ENCODE measurements around the gene ISL2.
"Not testable (repeated sequence)": the region's sequence is repeated elsewhere in the genome, so short reads cannot be mapped to it uniquely, and the experiment has no call there.

Gene ISL2
- total RNA-seq = 0 to 0.23 (median 0) reads per million in 4 donors

DNA sequence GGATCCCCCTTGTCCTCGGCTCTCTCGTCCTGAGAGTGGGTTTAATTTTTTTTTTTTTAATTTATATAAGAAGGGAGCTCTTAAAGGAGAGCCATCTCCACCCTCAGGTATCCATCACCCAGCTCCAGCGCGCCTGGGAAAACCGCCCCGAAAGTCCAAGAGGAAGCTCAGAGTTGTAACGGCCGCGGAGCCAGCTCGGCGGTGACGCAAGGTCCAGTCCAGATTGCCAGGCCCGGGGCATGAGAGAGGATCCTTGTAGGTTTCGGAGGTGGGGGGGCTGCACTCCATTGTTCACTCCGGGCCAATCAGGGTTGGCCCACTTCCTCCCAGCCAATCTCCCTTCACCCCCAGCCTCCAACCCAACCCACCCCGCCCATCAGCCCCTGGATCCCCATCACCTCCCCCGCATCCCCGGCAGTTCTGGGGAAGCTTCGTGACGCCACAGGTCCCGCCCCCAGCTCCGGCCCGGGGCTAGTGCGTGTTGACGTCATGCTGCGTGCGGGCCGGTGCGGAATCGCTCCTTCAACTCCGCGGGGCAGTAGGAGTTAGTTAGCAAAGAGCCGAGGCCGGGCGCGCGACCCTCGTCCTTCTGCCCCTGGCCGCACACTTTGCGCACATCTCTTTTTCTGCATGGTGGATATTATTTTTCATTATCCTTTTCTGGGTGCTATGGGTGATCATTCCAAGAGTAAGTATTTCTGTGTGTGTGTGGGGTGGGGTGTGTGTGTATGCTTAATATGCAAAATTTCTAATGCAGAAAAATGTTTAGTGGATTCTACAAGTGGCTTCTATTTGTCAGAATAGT, at the start of gene ISL2:
TSS of gene ISL2 (plus strand) at position 520 of the 805 bp plus-strand sequence. CDS start at position 631, 111 bp downstream.
- DNase-seq = peak in 1 of 5 donors; percentile 97

DNA sequence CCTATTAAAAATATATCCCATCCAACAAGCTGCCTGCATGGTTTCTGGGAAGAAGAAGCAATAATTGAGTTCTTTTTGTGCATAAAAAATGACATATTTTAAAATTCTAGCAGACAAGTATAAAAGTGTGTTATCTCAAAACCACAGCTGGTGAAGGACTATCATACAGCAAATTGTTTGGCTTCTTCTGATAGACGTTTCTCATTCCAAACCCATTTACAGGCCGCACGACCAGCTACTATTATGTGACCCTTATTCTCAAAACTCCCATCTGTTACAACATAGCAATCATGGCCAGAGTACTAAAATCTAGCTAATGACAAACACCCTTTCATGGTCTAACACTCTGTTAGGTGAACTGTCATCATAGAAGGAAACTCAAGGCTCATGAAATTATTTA, 47.0 kb upstream of the ISL2 start:
- DNase-seq = no peak

DNA sequence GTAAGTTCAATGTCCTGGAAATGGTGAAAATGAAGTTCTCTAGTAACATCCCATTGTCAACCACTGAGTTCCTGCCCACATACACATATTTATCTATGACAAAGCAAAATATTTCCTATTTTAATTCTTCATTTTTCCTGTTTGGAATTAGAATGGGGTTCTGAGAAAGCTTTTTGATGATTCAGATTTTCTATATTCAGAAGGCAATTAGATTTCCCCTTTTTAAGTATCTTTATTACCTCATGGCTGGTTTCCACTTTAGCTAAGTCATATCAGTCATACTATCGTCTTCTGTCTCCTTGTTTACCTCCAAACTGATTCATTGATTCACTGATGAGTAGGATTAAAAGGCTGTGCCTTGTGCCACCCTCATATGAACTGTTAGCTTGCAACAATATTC, 43.2 kb upstream of the ISL2 start:
- no peak for DNase-seq

DNA sequence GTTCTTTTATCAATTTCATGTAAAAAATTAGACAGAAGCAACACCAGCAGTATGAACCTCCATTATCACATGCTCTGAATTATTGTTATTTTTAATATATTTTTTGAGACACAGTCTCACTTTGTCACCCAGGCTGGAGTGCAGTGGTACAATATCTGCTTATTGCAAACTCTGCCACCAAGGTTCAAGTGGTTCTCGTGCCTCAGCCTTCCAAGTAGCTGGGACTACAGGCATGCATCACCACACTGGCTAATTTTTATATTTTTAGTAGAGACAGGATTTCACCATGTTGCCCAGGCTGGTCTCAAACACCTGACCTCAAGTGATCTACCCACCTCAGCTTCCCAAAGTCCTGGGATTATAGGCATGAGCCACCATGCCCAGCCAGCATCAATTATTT, 42.1 kb upstream of the ISL2 start:
- DNase-seq = not testable (repeated sequence)

DNA sequence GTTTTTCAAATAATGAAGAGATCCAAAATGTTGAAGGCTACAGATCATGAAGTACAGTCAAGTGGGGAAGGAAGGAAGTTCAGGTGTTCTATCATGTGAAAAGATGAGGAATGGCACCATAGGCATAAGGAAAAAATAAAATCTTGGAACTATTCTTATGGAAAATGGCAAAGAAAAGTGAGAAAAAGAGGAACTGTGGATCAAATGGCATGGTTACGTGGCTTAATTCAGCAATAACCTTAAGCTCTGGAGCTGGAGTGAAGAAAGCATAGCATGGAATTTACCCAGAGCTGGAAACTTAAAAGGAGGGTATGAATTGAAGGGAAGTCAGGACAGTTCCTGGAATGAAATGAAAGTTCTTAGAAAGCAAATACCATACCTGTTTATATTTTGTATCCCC, 39.7 kb upstream of the ISL2 start:
- DNase-seq = no peak

DNA sequence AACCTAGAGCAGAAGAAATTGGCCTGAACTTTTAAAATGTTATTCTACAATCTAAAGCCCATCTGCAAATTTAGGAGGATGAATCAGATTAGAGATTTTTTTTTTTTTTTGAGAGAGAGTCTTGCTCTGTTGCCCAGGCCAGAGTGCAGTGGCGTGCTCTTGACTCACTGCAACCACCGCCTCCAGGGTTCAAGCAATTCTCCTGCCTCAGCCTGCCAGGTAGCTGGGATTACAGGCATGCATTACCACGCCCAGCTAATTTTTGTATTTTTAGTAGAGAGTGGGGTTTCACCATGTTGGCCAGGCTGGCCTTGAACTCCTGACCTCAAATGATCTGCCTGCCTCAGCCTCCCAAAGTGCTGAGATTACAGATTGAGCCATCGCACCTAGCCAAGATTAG, 38.6 kb upstream of the ISL2 start:
- not testable (repeated sequence) for DNase-seq

DNA sequence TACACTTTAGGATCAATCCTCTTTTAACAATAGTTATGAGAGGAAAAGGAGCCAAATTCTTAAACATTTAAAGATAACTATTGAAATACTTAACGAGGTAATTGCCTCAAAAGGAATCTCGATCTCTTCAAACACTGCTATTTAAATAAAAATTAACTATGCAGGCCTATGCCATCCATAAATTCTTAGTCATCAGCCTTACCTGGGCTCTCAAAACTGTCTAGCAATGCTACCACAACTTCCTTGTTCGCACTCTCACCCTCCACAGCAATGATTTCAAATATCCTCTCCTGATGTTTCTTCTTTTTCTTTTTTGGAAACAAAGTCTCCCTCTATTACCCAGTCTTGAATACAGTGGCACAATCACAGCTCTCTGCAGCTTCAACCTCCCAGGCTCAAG, 37.6 kb upstream of the ISL2 start:
- DNase-seq = no peak

DNA sequence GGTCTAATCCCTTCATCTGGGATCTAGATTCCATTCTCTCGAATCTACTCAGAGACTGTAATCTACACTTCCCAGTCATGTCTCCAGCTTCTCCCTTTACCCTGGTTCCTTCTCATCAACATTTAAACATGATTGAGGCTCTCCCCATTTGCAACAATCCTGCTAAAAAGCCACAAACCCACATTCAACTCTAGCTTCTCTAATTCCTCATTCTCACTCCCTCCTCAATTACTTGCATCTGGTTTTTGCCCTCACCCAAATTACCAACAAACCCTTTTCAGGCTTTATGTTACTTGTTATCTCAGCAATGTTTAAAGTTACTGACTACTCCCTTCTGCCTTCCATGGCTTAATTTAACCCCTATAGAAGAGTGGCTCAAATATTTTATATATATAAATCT, 36.8 kb upstream of the ISL2 start:
- no peak for DNase-seq

DNA sequence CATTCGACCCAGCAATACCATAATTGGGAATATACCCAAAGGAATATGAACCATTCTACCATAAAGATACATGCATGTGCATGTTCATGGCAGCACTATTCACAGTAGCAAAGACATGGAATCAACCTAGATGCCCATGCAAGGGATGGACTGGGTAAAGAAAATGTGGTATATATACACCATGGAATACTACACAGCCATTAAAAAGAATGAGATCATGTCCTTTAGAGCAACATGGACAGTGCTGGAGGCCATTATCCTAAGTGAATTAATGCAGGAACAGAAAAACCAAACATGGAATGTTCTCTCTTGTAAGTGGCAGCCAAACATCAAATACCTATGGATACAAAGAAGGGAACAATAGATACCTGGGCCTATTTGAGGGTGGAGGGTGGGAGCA, 32.7 kb upstream of the ISL2 start:
- no peak for DNase-seq

DNA sequence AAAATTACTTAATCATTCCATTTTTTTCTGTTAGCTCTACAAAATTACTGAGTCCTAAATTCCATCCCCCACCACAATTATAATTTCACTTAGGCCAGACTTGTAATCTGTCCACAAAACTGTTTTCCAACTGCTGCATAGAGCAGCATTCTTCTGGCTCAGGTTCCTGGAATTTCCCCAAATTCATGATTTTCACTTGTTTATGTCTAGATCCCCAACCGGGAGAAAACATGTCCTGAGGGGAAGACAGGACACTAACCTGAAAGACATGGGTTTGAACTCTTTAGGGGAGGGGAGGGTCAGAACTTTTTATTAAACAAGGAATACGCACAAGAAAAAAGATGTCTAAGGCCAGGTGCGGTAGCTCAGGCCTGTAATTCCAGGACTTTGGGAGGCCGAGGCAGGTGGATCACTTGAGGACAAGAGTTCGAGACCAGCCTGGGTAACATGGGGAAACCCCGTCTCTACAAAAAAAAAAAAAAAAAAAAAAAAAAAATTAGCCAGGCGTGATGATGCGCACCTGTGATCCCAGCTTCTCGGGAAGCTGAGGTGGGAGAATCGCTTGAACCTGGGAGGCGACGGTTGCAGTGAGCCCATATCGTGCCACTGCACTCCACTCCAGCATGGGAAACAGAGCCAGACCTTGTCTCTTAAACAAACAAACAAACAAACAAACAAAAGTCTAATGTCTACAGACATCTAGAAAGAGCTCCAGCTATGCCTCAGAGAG, 26.8 kb upstream of the ISL2 start:
- DNase-seq = no peak

DNA sequence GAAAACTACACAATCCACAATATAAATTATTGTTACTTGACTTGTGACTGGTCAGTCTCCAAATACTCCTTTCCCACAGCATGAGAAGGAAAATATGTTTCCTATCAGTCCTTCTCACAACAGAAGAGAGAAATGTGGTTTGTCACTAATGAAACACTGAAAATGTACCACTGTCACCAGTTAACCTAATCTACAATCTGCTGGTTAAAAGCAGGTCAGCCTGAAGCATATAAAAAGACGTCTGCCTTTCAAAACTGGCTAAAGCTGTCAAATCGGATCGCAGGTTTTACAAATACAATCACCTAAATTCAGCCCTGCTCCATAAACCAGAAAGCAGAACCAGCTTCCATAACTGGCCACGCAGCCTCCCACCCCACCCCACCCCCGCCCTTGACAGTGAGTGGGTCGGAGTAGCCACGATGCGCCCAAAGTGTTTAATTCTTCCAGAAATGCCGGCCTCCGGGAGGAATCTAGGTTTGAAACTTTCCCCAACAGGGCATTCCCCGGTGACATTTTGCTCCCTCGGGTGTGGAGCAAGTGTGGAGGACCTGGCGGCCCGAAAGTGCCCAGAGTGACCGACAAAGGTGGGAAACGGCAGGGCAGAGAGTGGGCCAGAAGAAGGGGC, 26.0 kb upstream of the ISL2 start:
- DNase-seq = peak in 1 of 5 donors; percentile 10

DNA sequence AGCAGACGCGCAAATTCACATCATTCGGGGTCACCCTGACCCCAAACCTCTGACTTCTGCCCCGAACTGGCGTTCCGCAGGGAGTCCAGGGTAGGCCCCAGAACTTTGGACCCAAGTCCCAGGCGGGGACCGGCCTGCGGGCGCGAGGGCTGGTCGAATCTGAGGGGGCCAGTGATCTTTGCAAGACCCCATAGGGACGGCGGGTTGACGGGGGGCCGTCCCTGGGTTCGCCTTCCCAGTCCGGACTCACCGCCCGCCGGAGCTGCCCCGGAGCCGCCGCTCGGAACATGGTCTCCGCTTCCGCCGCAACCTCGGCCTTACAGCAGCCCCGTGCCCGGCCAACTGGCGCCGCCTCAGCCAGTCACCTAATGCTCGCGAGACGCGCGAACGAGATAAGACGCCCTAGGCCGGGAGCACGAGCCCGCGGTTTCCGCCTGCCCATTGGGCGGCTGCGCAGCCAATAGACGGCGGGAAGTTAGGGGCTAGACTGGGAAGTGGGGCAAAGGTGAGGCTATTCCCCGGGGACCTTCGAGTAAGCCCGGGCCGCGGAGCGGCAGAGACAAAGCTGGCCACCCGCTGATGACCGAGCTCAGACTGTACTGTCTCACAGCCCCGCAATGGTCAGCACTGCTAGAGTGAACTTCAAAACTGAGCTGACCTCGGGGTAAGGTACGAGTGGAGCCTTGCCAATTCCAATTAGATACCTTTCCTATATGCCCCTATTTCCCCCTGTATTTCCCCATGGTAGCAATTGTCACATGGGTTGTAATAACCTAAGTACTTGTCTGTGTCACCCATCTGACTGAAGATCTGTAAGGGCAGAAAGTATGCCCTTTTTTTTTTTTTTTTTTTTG, 25.2 kb upstream of the ISL2 start, which contains the start of gene ETFA:
TSS of gene ETFA (minus strand) at position 370 of the 854 bp plus-strand sequence. CDS start at position 289, 81 bp downstream.
- DNase-seq = peak; percentile 68 to 96 (median 79)

DNA sequence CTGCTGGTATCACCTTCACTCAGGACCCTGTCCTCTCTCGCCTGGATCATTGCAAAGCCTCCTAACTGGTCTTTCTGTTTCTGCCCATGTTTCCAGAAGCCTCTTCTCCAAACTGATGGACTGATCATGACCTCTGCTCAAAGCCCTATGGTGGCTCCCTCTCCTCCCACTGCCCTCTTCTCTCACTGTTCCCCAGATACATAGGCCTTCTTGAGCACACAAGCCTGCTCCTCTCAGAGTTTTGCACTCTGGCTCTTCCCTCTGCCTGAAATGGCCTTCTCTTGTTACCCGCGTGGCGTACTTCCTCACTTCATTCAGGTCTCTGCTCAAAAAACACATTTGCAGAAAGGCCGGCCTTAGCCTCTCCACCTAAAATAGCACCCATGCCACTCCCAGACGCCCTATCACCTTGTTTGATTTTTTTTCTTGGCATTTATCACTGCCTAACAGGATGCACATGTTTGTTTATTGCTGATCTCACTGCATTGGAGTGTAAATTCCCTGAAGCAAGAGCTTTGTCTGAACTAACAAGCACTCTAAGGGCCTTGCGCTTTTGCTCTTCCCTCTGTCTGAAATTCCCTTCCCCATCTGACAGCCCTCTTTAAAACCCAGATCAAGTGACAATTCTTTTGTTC, 23.9 kb upstream of the ISL2 start:
- no peak for DNase-seq

DNA sequence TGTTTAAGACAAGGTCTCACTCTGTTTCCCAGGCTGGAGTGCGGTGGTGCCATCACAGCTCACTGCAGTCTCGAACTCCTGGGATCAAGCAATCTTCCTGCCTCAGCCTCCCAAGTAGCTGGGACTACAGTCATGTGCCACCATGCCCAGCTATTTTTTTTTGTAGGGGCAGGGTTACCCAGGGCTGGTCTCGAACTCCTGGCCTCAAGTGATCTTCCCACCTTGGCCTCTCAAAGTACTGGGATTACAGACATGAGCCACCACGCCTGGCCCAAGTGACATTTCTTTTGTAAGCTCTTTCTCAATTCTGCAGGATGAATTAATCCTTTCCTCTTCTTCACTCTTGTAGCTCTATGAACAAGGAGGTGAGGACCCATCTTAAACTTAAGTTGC, 23.4 kb upstream of the ISL2 start:
- not testable (repeated sequence) for DNase-seq

DNA sequence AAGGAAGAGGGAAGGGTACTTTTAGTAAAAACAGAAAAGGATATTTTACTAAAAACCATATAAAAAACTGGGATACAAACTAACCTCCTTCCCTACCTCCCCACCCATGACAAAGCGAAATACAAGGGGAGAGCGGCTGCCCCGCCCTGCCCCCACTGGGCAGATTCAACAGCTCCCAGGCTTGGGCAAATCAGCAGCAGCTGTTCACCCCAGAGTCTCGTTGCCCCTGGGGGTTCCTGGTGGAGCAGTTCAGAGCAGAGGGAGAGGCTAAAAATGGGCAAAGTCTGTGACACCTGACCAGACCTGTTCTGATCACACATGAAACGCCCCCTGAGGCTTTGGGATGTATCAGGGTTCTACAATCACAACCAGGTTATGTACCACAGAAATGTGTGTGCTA, 22.8 kb upstream of the ISL2 start:
- no peak for DNase-seq

DNA sequence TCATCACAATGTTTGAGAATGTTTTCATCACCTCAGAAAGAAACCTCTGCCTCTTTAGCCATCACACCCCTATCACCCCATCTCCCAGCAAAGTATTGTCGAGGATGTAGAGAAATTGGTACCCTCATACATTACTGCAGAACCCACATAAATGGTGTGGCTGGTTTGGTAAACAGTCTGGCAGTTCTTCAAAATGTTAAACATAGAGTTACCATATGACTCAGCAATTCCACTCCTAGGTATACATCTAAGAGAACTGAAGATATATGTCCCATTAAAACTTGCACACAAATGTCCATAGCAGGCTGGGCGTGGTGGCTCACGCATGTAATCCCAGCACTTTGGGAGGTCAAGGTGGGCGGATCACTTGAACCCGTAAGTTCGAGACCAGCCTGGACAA, 16.6 kb upstream of the ISL2 start:
- DNase-seq = no peak

DNA sequence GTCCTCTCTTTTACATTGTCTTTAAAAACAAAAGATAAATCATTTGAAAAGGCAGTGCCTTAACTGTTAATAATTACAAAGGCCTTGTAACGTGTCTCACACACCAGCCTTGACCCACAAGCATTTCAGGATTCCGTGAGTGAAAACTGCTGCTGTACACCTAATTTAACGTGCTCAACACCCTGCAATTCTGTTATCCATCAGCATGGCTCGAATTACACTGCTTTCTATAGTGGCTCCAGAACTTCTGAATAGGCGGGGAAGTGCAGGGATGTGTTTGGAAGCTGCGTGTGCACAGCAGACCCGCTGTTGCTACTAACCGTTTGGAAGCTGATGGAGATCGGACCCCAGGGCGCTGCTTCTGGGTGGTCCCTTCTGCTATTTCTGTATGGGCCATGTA, 15.4 kb upstream of the ISL2 start:
- no peak for DNase-seq

DNA sequence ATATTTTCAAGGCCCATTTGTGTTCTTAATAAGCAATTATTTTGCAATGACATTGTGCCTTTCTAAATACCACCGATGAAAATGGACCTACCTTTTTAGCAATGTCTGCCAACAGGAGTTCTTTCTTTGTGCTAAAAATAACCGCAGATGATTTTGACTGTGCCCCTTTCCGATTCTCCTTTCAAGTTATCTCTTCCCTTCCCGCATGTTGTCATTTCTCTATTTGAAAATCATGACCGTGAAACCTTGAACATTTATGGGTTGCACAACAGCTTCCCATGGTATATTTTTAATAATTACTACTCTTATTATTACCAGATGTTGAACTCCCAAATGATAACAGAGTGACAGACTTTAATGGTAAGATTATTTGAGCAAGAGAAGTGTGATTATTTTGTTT, 15.0 kb upstream of the ISL2 start:
- no peak for DNase-seq

DNA sequence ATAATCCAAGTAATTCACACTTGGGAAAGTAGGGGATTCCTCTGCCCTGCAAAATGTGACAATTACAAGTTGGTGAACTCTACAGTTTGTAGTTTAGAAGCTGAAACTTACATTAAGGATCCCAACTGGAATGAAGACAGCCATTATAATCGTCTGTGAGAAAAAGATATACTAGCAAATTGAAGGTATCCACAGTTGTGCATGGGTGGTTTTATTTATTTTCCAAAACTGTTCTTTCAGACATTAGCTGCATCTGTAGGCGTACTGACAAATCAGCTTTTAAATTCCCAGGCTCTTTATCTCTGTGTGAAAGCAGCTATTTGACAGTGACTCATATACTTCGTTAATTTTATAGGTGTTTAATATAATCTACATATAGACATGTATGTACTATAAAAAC, 12.5 kb upstream of the ISL2 start:
- no peak for DNase-seq

DNA sequence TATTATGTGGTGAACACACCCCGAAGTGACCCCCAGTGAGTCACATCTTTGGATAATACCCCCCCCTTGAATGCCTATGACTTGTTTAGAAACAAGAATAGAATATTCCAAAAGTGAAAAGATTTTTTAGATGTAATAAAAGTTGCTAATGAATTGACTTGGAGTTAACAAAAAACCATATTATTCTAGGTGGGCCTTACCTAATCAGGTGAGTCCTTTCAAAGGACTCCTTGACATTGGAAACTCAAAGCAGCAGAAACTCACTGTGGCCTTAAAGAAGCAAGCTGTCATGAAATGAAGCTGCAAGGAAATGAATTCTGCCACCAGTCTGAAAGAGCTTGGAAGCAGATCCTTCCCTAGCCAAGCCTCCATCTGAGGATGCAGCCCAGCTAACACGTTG, 10.9 kb upstream of the ISL2 start:
- DNase-seq = no peak

DNA sequence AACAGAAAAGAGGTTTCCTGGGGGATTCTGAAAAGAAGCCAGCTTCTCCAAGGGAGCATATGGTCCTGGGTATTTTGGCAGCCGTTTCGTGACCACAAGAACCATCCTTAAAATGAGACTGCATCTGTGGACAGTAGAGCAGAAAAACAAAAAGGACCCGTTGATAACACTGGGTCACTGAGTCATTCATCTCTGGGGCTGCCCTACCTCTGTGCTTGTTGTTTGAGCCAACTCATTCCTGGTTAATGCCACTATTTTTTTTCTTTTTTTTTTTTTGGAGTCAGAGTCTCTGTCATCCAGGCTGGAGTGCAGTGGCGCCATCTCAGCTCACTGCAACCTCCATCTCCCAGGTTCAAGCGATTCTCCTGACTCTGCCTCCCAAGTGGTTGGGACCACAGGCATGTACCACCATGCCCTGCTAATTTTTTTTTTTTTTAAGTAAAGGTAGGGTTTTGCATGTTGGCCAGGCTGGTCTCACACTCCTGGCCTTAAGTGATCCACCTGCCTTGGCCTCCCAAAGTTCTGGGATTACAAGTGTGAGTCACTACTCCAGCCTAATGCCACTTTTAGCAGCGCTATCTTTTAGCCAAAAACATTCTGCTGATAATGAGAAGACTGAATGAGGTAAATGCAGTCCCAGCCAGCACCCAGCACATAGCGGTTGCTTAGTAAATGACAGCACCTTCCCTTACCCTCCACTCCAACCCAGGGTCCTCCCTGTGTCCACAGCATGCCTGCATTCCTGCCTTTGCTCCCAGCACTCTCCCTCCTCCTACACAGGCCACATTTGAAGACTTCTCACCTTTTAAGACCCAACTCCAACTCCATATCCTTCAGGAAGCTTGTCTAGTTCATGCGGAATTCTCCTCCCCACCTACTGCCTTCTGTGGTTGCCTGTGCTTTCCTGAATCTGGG, 9.1 kb upstream of the ISL2 start:
- DNase-seq = no peak

Data from T-helper 1 cell (primary cell).